Neural cell (in vitro differentiated cells): Measurements from ENCODE around the gene C11orf71. TPM values are rescaled to one million over a fixed set of nuclear protein-coding genes. Genes with fewer than 3 reads are reported as not detected.
A peak's percentile ranks its signal among the peaks of the same experiment; 100 is the strongest.

ENCODE experiments used
- H2AFZ ChIP-seq: fragments of 200-600, 300-800 bp; sonication (generic), shearing (Covaris generic); 2 replicates; pipeline ENCODE4 v1.6.0; 2014; ENCODE audit warnings: low read depth, mild to moderate bottlenecking, antibody characterized with exemption, low read length, moderate library complexity
- H3F3A ChIP-seq: fragments of 200-600 bp; shearing (Covaris generic); 2 replicates; pipeline ENCODE4 v1.6.1; 2016; ENCODE audit warnings: mild to moderate bottlenecking, moderate library complexity, mixed read lengths, antibody characterized with exemption, low read length; ENCODE audit not compliant: insufficient read depth, poor library complexity, severe bottlenecking
- H3K27ac ChIP-seq: fragments of 200-600, 300-800 bp; sonication (generic), shearing (Covaris generic); 2 replicates; pipeline ENCODE4 v1.5.1; 2014; ENCODE audit warnings: mild to moderate bottlenecking, low read length, moderate library complexity
- H3K27me3 ChIP-seq: fragments of 300-800, 200-600 bp; sonication (generic), shearing (Covaris generic); 2 replicates; pipeline ENCODE4 v1.6.0; 2014; ENCODE audit warnings: mild to moderate bottlenecking, low read depth, low read length, moderate library complexity; ENCODE audit not compliant: insufficient read depth
- H3K36me3 ChIP-seq: fragments of 300-800, 200-600 bp; sonication (generic), shearing (Covaris generic); 2 replicates; pipeline ENCODE4 v1.5.1; 2014; ENCODE audit warnings: mild to moderate bottlenecking, antibody characterized with exemption, low read length, moderate library complexity; ENCODE audit not compliant: insufficient read depth
- H3K4me2 ChIP-seq: fragments of 300-800, 200-600 bp; sonication (generic), shearing (Covaris generic); 2 replicates; pipeline ENCODE4 v1.6.0; 2014; ENCODE audit warnings: mild to moderate bottlenecking, low read length
- H3K4me3 ChIP-seq: fragments of 300-800, 200-600 bp; sonication (generic), shearing (Covaris generic); 2 replicates; pipeline ENCODE4 v1.5.1; 2014; ENCODE audit warnings: mild to moderate bottlenecking, low read length, moderate library complexity
- H3K79me2 ChIP-seq: fragments of 200-600 bp; shearing (Covaris generic); replicated peaks from 2 replicates; pipeline ENCODE4 v1.6.0; 2014; ENCODE audit warnings: mild to moderate bottlenecking, low read length, moderate library complexity; ENCODE audit not compliant: insufficient read depth
- H3K9ac ChIP-seq: fragments of 300-800, 200-600 bp; sonication (generic), shearing (Covaris generic); 2 replicates; pipeline ENCODE4 v1.6.1; 2016; ENCODE audit warnings: mild to moderate bottlenecking, low read length, mixed read lengths
- H3K9me2 ChIP-seq: fragments of 200-600 bp; shearing (Covaris generic); 2 replicates; pipeline ENCODE4 v1.6.1; 2016; ENCODE audit warnings: mild to moderate bottlenecking, low read length, mixed read lengths; ENCODE audit not compliant: insufficient read depth
- H3K9me3 ChIP-seq: fragments of 200-600, 300-800 bp; sonication (generic), shearing (Covaris generic); 2 replicates; pipeline ENCODE4 v1.6.1; 2016; ENCODE audit warnings: mild to moderate bottlenecking, mixed run types, low read length, moderate library complexity, mixed read lengths
- H4K20me1 ChIP-seq: fragments of 200-600 bp; shearing (Covaris generic); 2 replicates; pipeline ENCODE4 v1.6.1; 2016; ENCODE audit warnings: mild to moderate bottlenecking, mixed run types; ENCODE audit not compliant: insufficient read depth
- CTCF ChIP-seq: fragments of 450-650 bp; IDR thresholded peaks from 2 replicates; pipeline ENCODE4 v1.5.1; 2014; ENCODE audit warnings: antibody characterized with exemption, mild to moderate bottlenecking, moderate library complexity; ENCODE audit not compliant: poor library complexity, severe bottlenecking
- EP300 ChIP-seq: fragments of 450-650 bp; conservative IDR thresholded peaks from 2 replicates; pipeline ENCODE4 v1.6.1; 2014; ENCODE audit warnings: antibody characterized with exemption, mild to moderate bottlenecking, moderate library complexity; ENCODE audit not compliant: poor library complexity, severe bottlenecking
- EZH2 ChIP-seq: fragments of 200-600, 300-800 bp; shearing (Covaris generic), sonication (generic); IDR thresholded peaks from 2 replicates; pipeline ENCODE4 v1.6.1; 2014; ENCODE audit warnings: antibody characterized with exemption, low read length, borderline replicate concordance, mild to moderate bottlenecking; ENCODE audit not compliant: insufficient read depth, poor library complexity, severe bottlenecking
- MXI1 ChIP-seq: fragments of 450-650 bp; conservative IDR thresholded peaks from 2 replicates; pipeline ENCODE4 v1.6.1; 2014; ENCODE audit warnings: antibody characterized with exemption, mild to moderate bottlenecking; ENCODE audit not compliant: poor library complexity, severe bottlenecking
- POLR2AphosphoS5 ChIP-seq: IDR thresholded peaks from 2 replicates; pipeline ENCODE4 v1.6.1; 2012
- RAD21 ChIP-seq: fragments of 450-650 bp; conservative IDR thresholded peaks from 2 replicates; pipeline ENCODE4 v1.6.1; 2014; ENCODE audit warnings: antibody characterized with exemption, mild to moderate bottlenecking, moderate library complexity
- REST ChIP-seq: IDR thresholded peaks from 2 replicates; pipeline ENCODE4 v1.6.1; 2012; ENCODE audit warnings: borderline replicate concordance
- SMC3 ChIP-seq: fragments of 450-650 bp; conservative IDR thresholded peaks from 2 replicates; pipeline ENCODE4 v1.6.1; 2014; ENCODE audit warnings: antibody characterized with exemption, mild to moderate bottlenecking, moderate library complexity; ENCODE audit not compliant: poor library complexity
- TAF1 ChIP-seq: IDR thresholded peaks from 2 replicates; pipeline ENCODE4 v1.6.1; 2012; ENCODE audit warnings: low read depth
- polyA plus RNA-seq: library from polyadenylated mRNA; depleted of rRNA; stranded (reverse); fragments of >200 nt; gene quantifications from 2 replicates; pipeline ENCODE4 v1.2.3, GENCODE V29; 2014

Gene C11orf71
- polyA plus RNA-seq, 1 donor from 2014 or later: 29.9 TPM

- Histone ChIP-seq H3K27ac (no peak overlapping the region), H3K4me3 (no peak overlapping the region), H3K36me3 (no peaks in the 10 kb centered on the region), H3K27me3 (no peaks in the 10 kb centered on the region), H3K9me3 (no peaks in the 10 kb centered on the region), H3K9me2 (no peaks in the 10 kb centered on the region), H3F3A (no peaks in the 10 kb centered on the region), H3K9ac (no peak overlapping the region), H3K4me2 (no peak overlapping the region), H2AFZ (no peak overlapping the region), H4K20me1 (no peaks in the 10 kb centered on the region), H3K79me2 (no peaks in the 10 kb centered on the region)
- TF ChIP-seq POLR2AphosphoS5 (no peak), EP300 (no peak), RAD21 (no peak), CTCF (no peak), MXI1 (no peak), REST (no peak), TAF1 (no peak), SMC3 (no peak), EZH2 (no peak)
Measured at GRCh38 chr11:114368918-114369680, 31.2 kb downstream of the C11orf71 start.

GRCh38 chr11:114367244-114367957, 32.9 kb downstream of the C11orf71 start:
- Histone ChIP-seq H3K4me3 (peak overlapping the region; percentile 17), H3K27ac (peak overlapping the region; percentile 32), H3K9ac (no peak overlapping the region), H3K27me3 (no peaks in the 10 kb centered on the region), H3K79me2 (no peaks in the 10 kb centered on the region), H3K4me2 (peak overlapping the region; percentile 16), H3K9me3 (no peaks in the 10 kb centered on the region), H3F3A (no peaks in the 10 kb centered on the region), H2AFZ (peak overlapping the region; percentile 16), H4K20me1 (no peaks in the 10 kb centered on the region), H3K36me3 (no peaks in the 10 kb centered on the region), H3K9me2 (no peaks in the 10 kb centered on the region)
- TF ChIP-seq POLR2AphosphoS5: peak; percentile 1
- no peak for TF ChIP-seq RAD21
